MM.1S (cell line): ENCODE data around the gene ST6GALNAC6.
A peak's percentile ranks its signal among the peaks of the same experiment; 100 is the strongest.

Experiments used
- DNase-seq: peaks from one replicate; pipeline ENCODE4 v3.0.0-alpha.2; 2015
- H2AFZ ChIP-seq: fragments of 300-600 bp; sonication (generic); 2 replicates; pipeline ENCODE4 v1.6.0; 2016; ENCODE audit warnings: antibody characterized with exemption, low read length
- H3F3A ChIP-seq: fragments of 300-600 bp; sonication (generic); 2 replicates; pipeline ENCODE4 v1.6.1; 2016; ENCODE audit warnings: mild to moderate bottlenecking, antibody characterized with exemption, low read length, moderate library complexity, mixed read lengths; ENCODE audit not compliant: insufficient read depth
- H3K27ac ChIP-seq: fragments of 300-600 bp; sonication (generic); 2 replicates; pipeline ENCODE4 v1.5.1; 2016; ENCODE audit warnings: mild to moderate bottlenecking, low read length
- H3K27me3 ChIP-seq: fragments of 300-600 bp; sonication (generic); replicated peaks from 2 replicates; pipeline ENCODE4 v1.6.0; 2016; ENCODE audit warnings: low read length; ENCODE audit not compliant: insufficient read depth
- H3K36me3 ChIP-seq: fragments of 300-600 bp; sonication (generic); replicated peaks from 2 replicates; pipeline ENCODE4 v1.6.1; 2016; ENCODE audit warnings: mild to moderate bottlenecking, low read length, mixed read lengths; ENCODE audit not compliant: insufficient read depth
- H3K4me1 ChIP-seq: fragments of 300-600 bp; sonication (generic); 2 replicates; pipeline ENCODE4 v1.6.1; 2016; ENCODE audit warnings: low read length, mixed read lengths
- H3K4me2 ChIP-seq: fragments of 300-600 bp; sonication (generic); 2 replicates; pipeline ENCODE4 v1.6.0; 2016; ENCODE audit warnings: low read depth, low read length
- H3K4me3 ChIP-seq: fragments of 300-600 bp; sonication (generic); 2 replicates; pipeline ENCODE4 v1.5.1; 2016; ENCODE audit warnings: low read length, mixed read lengths
- H3K79me2 ChIP-seq: fragments of 300-600 bp; sonication (generic); 2 replicates; pipeline ENCODE4 v1.6.1; 2016; ENCODE audit warnings: mixed run types, low read length, mixed read lengths
- H3K9ac ChIP-seq: fragments of 300-600 bp; sonication (generic); 2 replicates; pipeline ENCODE4 v1.6.1; 2016; ENCODE audit warnings: low read length, mixed read lengths
- H3K9me2 ChIP-seq: fragments of 300-600 bp; sonication (generic); replicated peaks from 2 replicates; pipeline ENCODE4 v1.6.1; 2016; ENCODE audit warnings: mild to moderate bottlenecking, low read length, mixed read lengths; ENCODE audit not compliant: insufficient read depth
- H3K9me3 ChIP-seq: fragments of 300-600 bp; sonication (generic); replicated peaks from 2 replicates; pipeline ENCODE4 v1.6.1; 2016; ENCODE audit warnings: mild to moderate bottlenecking, low read length, mixed read lengths; ENCODE audit not compliant: insufficient read depth
- H4K20me1 ChIP-seq: fragments of 300-600 bp; sonication (generic); 2 replicates; pipeline ENCODE4 v1.6.1; 2016; ENCODE audit warnings: mild to moderate bottlenecking, low read length, moderate library complexity, mixed read lengths; ENCODE audit not compliant: insufficient read depth
- EZH2 ChIP-seq: fragments of 300-600 bp; sonication (generic); optimal IDR thresholded peaks from 2 replicates; pipeline ENCODE3; 2017; ENCODE audit warnings: low read depth, mild to moderate bottlenecking, antibody characterized with exemption, low read length, mixed read lengths
- EZH2phosphoT487 ChIP-seq: fragments of 300-600 bp; sonication (generic); IDR thresholded peaks from 2 replicates; pipeline ENCODE4 v1.6.1; 2018; ENCODE audit warnings: antibody characterized with exemption, low read length
- TF ChIP-seq, protein P1 (sequence below): fragments of 300-600 bp; sonication (generic); IDR thresholded peaks from 2 replicates; pipeline ENCODE4 v1.5.1; 2016; ENCODE audit warnings: antibody characterized with exemption, low read length, mixed read lengths

The ST6GALNAC6 gene

DNA sequence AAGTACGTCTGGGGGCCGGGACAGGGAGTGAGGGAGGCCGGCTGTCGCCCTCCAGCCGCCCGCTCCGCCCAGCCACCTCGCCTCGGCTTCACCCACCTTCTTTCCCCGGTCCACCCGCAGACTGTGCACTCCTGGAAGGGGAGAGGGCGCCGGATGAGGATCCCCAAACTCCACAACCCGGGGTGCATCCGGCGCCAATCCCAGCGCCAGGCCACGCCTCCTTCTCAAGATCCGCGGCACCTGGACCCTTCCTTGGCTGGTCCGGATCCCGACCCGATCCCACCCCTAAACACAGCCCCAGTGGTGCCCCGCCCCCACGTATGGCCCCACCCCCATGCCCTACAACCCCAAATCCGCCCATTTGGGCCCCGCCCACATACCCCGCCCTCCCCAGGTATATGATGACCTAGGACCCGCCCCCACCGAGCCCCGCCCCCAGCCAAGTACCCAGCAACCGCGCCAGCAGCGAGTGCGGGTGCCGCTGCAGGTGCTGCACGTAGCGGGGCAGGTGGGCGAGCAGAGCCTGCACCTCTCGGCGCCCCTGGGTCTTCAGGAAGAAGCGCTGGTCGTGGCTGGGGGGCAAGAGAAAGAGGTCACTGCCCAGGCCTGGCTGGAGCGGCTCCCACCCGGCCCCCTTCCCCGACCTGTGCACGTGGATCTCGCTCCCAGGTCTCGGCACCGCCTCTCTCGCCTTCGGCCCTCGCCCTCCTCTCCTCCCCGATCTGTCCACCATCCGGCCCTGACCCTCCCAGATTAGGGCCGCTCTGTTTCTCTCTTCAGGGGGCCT is 28.0 kb upstream of the ST6GALNAC6 start:
- Histone ChIP-seq H3K36me3 (no peaks in the 10 kb centered on the region), H3K9me2 (no peaks in the 10 kb centered on the region), H3K4me2 (peak overlapping the region; percentile 96), H3K9me3 (no peaks in the 10 kb centered on the region), H3F3A (peaks cover 56% of the 10 kb centered on the region), H2AFZ (peak overlapping the region; percentile 87), H3K27me3 (no peaks in the 10 kb centered on the region), H3K27ac (peak overlapping the region; percentile 62; the same call in 1 of the 2 replicates), H3K79me2 (no peaks in the 10 kb centered on the region), H3K4me1 (peaks cover 36% of the 10 kb centered on the region), H4K20me1 (no peaks in the 10 kb centered on the region), H3K4me3 (peak overlapping the region; percentile 73), H3K9ac (peak overlapping the region; percentile 63; the same call in 1 of the 2 replicates)
- DNase-seq = peak; percentile 82
- TF ChIP-seq EZH2 (no peak), EZH2phosphoT487 (no peak)
- TF ChIP-seq, protein P1, sequence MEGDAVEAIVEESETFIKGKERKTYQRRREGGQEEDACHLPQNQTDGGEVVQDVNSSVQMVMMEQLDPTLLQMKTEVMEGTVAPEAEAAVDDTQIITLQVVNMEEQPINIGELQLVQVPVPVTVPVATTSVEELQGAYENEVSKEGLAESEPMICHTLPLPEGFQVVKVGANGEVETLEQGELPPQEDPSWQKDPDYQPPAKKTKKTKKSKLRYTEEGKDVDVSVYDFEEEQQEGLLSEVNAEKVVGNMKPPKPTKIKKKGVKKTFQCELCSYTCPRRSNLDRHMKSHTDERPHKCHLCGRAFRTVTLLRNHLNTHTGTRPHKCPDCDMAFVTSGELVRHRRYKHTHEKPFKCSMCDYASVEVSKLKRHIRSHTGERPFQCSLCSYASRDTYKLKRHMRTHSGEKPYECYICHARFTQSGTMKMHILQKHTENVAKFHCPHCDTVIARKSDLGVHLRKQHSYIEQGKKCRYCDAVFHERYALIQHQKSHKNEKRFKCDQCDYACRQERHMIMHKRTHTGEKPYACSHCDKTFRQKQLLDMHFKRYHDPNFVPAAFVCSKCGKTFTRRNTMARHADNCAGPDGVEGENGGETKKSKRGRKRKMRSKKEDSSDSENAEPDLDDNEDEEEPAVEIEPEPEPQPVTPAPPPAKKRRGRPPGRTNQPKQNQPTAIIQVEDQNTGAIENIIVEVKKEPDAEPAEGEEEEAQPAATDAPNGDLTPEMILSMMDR = no peak

DNA sequence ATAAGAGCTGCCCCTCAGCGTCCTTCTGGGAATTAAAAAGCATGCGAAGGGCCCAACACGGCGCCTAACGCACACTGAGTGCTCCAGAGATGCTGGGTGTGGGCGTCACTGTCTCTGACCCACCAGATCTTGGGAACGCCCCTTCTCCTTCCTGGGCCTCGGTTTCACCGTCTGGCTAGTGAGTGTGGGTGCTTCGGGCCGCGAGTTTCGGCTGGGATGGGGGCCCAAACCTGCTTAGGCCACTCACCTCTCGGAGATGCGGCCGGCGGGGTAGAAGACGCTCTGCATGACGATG is 27.4 kb upstream of the ST6GALNAC6 start:
- peak overlapping the region; percentile 35; the same call in 1 of the 2 replicates for H3K27ac ChIP-seq
- H3K4me3 ChIP-seq = peak overlapping the region; percentile 73
- H3K4me1 ChIP-seq = peaks cover 41% of the 10 kb centered on the region
- no peak for DNase-seq
- no peak for TF ChIP-seq EZH2
- TF ChIP-seq, protein P1 = no peak
- no peak for TF ChIP-seq EZH2phosphoT487
- H3K4me2 ChIP-seq = peak overlapping the region; percentile 95
- no peaks in the 10 kb centered on the region for H3K36me3 ChIP-seq
- H3F3A ChIP-seq = peaks cover 56% of the 10 kb centered on the region
- no peaks in the 10 kb centered on the region for H3K9me3 ChIP-seq
- no peaks in the 10 kb centered on the region for H3K9me2 ChIP-seq
- peak overlapping the region; percentile 63; the same call in 1 of the 2 replicates for H3K9ac ChIP-seq
- no peaks in the 10 kb centered on the region for H3K79me2 ChIP-seq
- peak overlapping the region; percentile 87 for H2AFZ ChIP-seq
- no peaks in the 10 kb centered on the region for H3K27me3 ChIP-seq
- H4K20me1 ChIP-seq = no peaks in the 10 kb centered on the region

DNA sequence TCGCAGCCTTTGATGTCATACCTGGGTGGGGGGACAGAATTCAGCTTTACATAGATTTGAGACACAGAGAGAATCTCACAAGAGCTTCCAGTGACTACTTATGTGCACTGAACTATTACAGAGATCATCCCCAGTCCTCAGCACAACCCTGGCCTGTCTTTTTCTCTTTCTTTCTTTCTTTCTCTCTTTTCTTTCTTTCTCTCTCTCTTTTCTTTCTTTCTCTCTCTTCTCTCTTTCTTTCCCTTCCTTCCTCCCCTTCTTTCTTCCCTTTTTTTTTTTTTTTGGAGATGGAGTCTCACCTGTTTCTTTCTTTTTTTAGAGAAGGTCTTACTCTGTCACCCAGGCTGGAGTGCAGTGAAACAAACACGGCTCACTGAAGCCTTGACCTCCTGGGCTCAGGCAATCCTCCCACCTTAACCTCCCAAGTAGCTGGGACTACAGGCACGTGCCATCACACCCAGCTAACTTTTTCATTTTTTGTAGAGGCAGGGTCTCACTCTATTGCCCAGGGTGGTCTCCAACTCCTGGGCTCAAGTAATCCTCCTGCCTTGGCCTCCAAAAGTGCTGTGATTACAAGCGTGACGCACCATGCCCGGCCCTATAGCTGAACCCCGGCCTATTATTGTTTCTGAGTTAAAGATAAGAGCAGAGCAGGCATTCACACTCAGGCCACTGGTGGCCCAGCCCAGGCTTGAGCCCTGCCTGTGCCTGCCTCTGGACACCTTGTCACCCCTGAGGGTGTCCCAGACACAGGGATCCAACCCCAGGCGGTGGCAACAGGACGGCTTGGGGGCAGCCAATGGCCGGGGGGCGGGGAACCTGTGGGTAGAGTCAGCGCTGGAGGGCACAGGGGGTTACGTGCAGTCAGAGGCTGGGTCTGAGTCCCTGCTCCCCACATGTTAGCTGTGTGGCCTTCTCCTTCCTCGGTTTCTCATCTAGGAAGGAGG is 26.8 kb upstream of the ST6GALNAC6 start:
- peak overlapping the region; percentile 87 for H2AFZ ChIP-seq

More for the DNA sequence above, 26.8 kb upstream of the ST6GALNAC6 start:
- Histone ChIP-seq H3K4me3 (peak overlapping the region; percentile 73), H3K9me2 (no peaks in the 10 kb centered on the region), H4K20me1 (no peaks in the 10 kb centered on the region), H3K79me2 (no peaks in the 10 kb centered on the region), H3K36me3 (no peaks in the 10 kb centered on the region), H3K27me3 (no peaks in the 10 kb centered on the region), H3K27ac (0 out of 2 replicates have a peak overlapping the region, but pooled peaks have one; percentile 35), H3K9ac (peak overlapping the region; percentile 63; the same call in 1 of the 2 replicates), H3F3A (peaks cover 49% of the 10 kb centered on the region), H3K9me3 (no peaks in the 10 kb centered on the region), H3K4me1 (peaks cover 41% of the 10 kb centered on the region), H3K4me2 (peak overlapping the region; percentile 95)
- DNase-seq = no peak
- TF ChIP-seq EZH2 (no peak), EZH2phosphoT487 (no peak)
- TF ChIP-seq, protein P1 = no peak
